Measurements from ENCODE around the gene PTGS1. TPM values are rescaled to one million over a fixed set of nuclear protein-coding genes. Genes with fewer than 3 reads are reported as not detected.

The PTGS1 gene
- total and polyA plus RNA-seq, 9 of the 15 experiments (the other 6 are each of a cell fraction or from before 2014, with no cell fraction given): 3.4 to 12.9 (median 5.3) TPM

DNA sequence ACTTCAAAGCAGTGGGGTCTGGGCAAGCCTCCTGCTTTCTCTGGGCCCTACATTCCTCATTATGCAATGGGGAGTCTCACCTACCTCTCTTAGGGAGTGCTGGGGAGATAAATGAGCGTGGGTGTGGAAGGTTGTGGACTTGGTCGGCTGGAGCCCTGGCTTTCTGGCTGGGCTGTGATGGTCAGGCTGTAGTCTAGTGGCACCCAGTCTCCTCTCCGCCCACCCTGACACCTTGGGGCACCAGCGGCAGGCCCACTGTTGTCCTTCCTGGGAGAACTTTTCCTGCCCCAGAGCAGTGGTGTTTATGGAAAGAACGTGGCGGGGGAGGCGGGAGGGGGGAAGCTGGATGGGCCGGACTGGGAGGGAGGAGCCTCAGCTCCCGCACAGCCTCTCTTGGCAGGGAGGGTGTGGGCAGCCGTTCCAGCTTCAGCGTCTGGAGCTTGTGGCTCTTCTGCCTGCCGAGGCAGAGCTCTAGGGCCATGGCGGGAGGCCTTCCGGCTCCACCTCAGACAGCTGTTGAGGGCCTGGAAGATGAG, 4.1 kb downstream of the PTGS1 start (continued):
- TF ChIP-seq CEBPG (CRISPR knock-in tag; IDR thresholded peaks at IDR 0.05) (no peak), CEBPG (tag; conservative IDR thresholded peaks at IDR 0.05 in 1 of 2, IDR thresholded peaks at IDR 0.05 in 1 of 2) (0 out of 4 replicates have a peak, but pooled peaks of 1 of the 2 experiments have one; percentile 22), SRF (CRISPR knock-in tag; IDR thresholded peaks at IDR 0.05) (peak in 1 of 2 experiments; percentile 40; a peak in 1 of 4 replicates), MGA (IDR thresholded peaks at IDR 0.05) (peak; percentile 46), ZFP30 (CRISPR knock-in tag; IDR thresholded peaks at IDR 0.05; ENCODE audit: borderline replicate concordance) (no peak), CXXC5 (CRISPR knock-in tag; IDR thresholded peaks at IDR 0.05) (0 out of 2 replicates have a peak, but pooled peaks have one; percentile 41), SMARCA4 (IDR thresholded peaks at IDR 0.05) (0 out of 2 replicates have a peak, but pooled peaks have one; percentile 12), NRF1 (conservative IDR thresholded peaks at IDR 0.05 in 1 of 2, IDR thresholded peaks at IDR 0.05 in 1 of 2) (peak; percentile 49 to 52), CBX3 (IDR thresholded peaks at IDR 0.05; ENCODE audit: borderline replicate concordance in 1 of 2, low read length in 2 of 2) (0 out of 3 replicates have a peak, but pooled peaks of 1 of the 2 experiments have one; percentile 30), RBFOX2 (IDR thresholded peaks at IDR 0.05; ENCODE audit: low read depth, low read length) (0 out of 2 replicates have a peak, but pooled peaks have one; percentile 23), TEAD1 (CRISPR knock-in tag; IDR thresholded peaks at IDR 0.05) (0 out of 4 replicates have a peak, but pooled peaks of 1 of the 2 experiments have one; percentile 13), ATF7 (IDR thresholded peaks at IDR 0.05) (0 out of 2 replicates have a peak, but pooled peaks have one; percentile 15), PHF8 (IDR thresholded peaks at IDR 0.05; ENCODE audit: borderline replicate concordance, low read length) (peak; percentile 29; the same call in 1 of the 2 replicates), ZNF263 (CRISPR knock-in tag; IDR thresholded peaks at IDR 0.05; ENCODE audit: borderline replicate concordance) (peak; percentile 24; the same call in 1 of the 2 replicates)
- TF ChIP-seq, protein P1, sequence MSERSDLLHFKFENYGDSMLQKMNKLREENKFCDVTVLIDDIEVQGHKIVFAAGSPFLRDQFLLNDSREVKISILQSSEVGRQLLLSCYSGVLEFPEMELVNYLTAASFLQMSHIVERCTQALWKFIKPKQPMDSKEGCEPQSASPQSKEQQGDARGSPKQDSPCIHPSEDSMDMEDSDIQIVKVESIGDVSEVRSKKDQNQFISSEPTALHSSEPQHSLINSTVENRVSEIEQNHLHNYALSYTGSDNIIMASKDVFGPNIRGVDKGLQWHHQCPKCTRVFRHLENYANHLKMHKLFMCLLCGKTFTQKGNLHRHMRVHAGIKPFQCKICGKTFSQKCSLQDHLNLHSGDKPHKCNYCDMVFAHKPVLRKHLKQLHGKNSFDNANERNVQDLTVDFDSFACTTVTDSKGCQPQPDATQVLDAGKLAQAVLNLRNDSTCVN (CRISPR knock-in tag; IDR thresholded peaks at IDR 0.05): 0 out of 2 replicates have a peak, but pooled peaks have one; percentile 43
